ENCODE measurements around the gene ZNF48.
A peak's percentile ranks its signal among the peaks of the same experiment; 100 is the strongest.

ZNF48 gene

DNA sequence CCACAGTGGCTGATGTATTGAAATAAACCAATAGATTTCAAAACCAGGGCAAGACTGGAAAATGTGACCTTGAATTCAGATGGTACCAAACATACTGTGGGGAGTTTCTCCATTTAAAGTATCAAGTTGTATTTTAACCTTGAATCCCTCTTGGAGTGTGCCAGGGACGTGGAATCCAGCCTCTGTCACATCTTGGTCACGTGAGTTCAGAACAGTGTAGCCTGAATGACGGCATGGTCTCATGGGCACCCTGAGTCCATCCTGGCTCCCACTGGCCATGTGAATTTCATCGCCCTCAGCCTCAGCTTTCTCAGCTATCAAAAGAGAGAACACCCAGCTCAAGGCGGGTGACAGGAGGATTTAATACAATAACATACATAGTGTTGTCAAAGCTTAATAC is 18.9 kb downstream of the ZNF48 start:
- TF ChIP-seq, protein P1, sequence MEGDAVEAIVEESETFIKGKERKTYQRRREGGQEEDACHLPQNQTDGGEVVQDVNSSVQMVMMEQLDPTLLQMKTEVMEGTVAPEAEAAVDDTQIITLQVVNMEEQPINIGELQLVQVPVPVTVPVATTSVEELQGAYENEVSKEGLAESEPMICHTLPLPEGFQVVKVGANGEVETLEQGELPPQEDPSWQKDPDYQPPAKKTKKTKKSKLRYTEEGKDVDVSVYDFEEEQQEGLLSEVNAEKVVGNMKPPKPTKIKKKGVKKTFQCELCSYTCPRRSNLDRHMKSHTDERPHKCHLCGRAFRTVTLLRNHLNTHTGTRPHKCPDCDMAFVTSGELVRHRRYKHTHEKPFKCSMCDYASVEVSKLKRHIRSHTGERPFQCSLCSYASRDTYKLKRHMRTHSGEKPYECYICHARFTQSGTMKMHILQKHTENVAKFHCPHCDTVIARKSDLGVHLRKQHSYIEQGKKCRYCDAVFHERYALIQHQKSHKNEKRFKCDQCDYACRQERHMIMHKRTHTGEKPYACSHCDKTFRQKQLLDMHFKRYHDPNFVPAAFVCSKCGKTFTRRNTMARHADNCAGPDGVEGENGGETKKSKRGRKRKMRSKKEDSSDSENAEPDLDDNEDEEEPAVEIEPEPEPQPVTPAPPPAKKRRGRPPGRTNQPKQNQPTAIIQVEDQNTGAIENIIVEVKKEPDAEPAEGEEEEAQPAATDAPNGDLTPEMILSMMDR (IDR thresholded peaks at IDR 0.05; ENCODE audit: low read depth, low read length, missing control alignments) = no peak
- Histone ChIP-seq H3K4me3 (ENCODE audit: low read depth, low read length) (no peak overlapping the region), H3K27me3 (replicated peaks) (no peaks in the 10 kb centered on the region), H3K36me3 (replicated peaks) (peaks cover 9% of the 10 kb centered on the region), H3K27ac (no peak overlapping the region)
- no peak for DNase-seq
- in situ Hi-C loops (cut with HindIII; ENCODE audit: low pct_ligation_motif_present, low sequenced_read_pairs) = no loop called here

DNA sequence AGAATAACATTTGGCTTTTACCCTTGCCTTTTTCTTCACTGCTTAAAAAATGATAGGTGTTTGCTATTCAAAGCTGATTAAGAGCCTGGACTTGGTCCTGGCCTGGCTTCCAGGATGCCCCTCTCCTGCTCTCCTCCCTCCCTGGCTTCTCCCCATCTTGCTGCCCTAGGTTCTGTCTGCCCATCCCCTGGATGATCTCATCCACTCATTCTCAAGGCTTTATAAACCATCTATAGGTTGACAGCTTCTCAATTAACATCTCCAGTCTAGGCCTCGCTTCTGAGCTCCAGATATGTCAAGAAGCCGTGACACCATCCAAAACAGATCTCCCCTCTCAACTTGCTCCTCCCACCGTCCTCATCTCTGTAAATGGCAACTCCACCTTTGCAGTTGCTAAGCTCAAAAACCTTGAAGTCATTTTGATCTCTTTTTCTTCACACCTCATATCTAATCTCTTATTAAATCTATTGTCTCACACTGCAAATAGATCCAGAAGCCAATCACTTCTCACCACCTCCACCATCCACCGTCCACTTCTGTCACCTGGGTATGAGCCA is 20.9 kb downstream of the ZNF48 start:
- no peak for DNase-seq
- TF ChIP-seq, protein P1 (IDR thresholded peaks at IDR 0.05; ENCODE audit: low read depth, low read length, missing control alignments) = no peak
- no peak overlapping the region for H3K4me3 ChIP-seq (ENCODE audit: low read depth, low read length)
- H3K27ac ChIP-seq = no peak overlapping the region
- H3K36me3 ChIP-seq (replicated peaks) = peaks cover 9% of the 10 kb centered on the region
- no peaks in the 10 kb centered on the region for H3K27me3 ChIP-seq (replicated peaks)
- in situ Hi-C loops (cut with HindIII; ENCODE audit: low pct_ligation_motif_present, low sequenced_read_pairs) = no loop called here

DNA sequence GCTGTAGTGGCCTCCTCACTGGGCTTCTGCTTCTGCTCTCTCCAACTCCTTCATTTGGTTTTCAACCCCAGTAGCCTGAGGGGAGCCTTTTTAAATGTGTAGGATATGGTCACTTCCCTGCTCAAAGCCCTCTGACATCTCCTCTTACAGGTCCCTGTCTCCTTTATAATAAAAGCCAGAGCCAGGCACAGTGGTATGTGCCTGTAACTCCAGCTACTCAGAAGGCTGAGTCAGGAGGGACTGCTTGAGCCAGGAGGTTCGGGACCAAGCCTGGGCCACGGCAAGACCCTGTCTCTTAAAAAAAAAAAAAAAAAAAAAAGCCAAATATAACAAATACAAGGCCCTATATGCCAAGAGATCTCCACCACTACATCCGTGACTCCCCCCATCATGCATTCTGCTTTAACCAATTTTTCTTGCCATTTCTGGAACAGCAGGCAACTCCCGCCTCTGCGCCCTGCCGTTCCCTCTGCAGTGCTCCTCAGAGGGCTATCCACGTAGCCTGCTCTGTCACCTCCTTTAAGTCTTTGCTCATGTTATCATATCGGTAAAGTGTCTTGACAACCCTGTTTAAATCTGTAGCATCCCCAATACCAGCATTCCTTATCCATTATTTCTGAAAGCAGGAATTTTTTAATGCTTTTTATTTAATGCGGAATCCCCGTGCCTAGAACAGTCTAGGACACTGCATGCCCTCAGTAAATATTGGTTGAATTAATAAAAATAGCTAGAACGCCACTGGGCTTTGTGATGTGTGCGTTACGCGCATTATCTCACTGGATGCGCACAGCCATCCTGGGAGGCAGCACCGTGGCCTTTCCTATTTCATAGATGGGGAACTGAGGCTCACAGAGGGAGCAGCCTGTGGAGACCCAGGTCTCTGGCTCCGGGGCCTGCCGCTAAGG is 21.7 kb downstream of the ZNF48 start:
- in situ Hi-C loops (cut with HindIII; ENCODE audit: low pct_ligation_motif_present, low sequenced_read_pairs) = no loop called here
- TF ChIP-seq, protein P1 (IDR thresholded peaks at IDR 0.05; ENCODE audit: low read depth, low read length, missing control alignments) = no peak
- Histone ChIP-seq H3K4me3 (ENCODE audit: low read depth, low read length) (peak overlapping the region; percentile 52), H3K27ac (no peak overlapping the region), H3K27me3 (replicated peaks) (no peaks in the 10 kb centered on the region), H3K36me3 (replicated peaks) (peaks cover 7% of the 10 kb centered on the region)
- no peak for DNase-seq

DNA sequence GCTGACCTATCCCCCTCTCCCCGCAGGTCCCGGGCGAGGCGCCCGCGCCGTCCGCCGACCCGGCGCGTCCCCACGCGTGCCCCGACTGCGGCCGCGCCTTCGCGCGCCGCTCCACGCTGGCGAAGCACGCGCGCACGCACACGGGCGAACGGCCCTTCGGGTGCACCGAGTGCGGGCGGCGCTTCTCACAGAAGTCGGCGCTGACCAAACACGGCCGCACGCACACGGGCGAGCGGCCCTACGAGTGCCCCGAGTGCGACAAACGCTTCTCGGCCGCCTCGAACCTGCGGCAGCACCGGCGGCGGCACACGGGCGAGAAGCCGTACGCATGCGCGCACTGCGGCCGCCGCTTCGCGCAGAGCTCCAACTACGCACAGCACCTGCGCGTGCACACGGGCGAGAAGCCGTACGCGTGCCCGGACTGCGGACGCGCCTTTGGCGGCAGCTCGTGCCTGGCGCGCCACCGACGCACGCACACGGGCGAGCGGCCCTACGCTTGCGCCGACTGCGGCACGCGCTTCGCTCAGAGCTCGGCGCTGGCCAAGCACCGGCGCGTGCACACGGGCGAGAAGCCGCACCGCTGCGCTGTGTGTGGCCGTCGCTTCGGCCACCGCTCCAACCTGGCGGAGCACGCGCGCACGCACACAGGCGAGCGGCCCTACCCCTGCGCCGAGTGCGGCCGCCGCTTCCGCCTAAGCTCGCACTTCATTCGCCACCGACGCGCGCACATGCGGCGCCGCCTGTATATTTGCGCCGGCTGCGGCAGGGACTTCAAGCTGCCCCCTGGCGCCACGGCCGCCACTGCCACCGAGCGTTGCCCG is 22.5 kb downstream of the ZNF48 start:
- in situ Hi-C loops (cut with HindIII; ENCODE audit: low pct_ligation_motif_present, low sequenced_read_pairs) = no loop called here
- DNase-seq = peak; percentile 65
- H3K27ac ChIP-seq = no peak overlapping the region
- peaks cover 10% of the 10 kb centered on the region for H3K36me3 ChIP-seq (replicated peaks)
- H3K4me3 ChIP-seq (ENCODE audit: low read depth, low read length) = peak overlapping the region; percentile 52
- no peaks in the 10 kb centered on the region for H3K27me3 ChIP-seq (replicated peaks)
- TF ChIP-seq, protein P1 (IDR thresholded peaks at IDR 0.05; ENCODE audit: low read depth, low read length, missing control alignments) = peak; percentile 22

DNA sequence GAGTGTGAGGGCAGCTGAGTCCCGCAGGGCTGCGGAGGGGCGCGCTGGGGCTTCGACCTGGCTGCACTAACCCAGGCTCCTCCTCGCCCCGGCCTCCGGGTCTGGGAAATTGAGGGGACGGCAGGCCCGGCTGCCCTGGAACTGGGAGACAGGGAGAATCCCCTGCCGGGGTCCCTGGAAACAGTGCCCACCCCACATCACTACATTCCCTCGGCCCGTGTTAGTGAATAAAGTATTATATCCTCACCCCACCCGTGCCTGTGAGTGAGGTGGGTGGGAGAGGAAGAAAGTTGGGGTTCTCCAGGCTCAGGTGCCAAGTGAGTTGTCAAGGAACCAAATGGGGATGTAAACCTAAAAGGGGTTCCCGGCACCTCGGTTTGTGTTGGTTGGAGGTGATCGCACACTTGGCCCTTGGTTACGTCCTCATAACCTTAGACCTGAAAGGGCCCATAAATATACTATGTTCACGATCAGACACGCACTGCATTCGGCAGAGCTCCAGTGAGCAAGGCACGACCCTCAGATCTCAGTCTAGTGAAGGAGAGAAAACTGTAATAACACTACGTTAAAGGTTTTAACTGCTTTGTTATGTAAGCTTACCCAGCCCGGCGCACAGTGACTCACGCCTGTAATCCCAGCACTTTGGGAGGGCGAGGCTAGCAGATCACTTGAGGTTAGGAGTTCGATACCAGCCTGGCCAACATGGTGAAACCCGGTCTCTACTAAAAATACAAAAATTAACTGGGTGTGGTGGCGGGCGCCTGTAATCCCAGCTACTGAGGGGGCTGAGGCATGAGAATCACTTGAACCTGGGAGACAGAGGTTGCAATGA is 23.3 kb downstream of the ZNF48 start:
- H3K27ac ChIP-seq = no peak overlapping the region
- H3K36me3 ChIP-seq (replicated peaks) = peaks cover 9% of the 10 kb centered on the region
- in situ Hi-C loops (cut with HindIII; ENCODE audit: low pct_ligation_motif_present, low sequenced_read_pairs) = no loop called here
- no peaks in the 10 kb centered on the region for H3K27me3 ChIP-seq (replicated peaks)
- DNase-seq = no peak
- TF ChIP-seq, protein P1 (IDR thresholded peaks at IDR 0.05; ENCODE audit: low read depth, low read length, missing control alignments) = no peak
- H3K4me3 ChIP-seq (ENCODE audit: low read depth, low read length) = peak overlapping the region; percentile 52
